SK-N-SH (cell line): ENCODE data around the gene ZNF628. TPM values are rescaled to one million over a fixed set of nuclear protein-coding genes. Genes with fewer than 3 reads are reported as not detected.

ENCODE experiments used
- CTCF ChIA-PET: fragments of 300-600, 350-600 bp; formaldehyde crosslinking; extraction: SDS; loops from one replicate; lab custom pipeline; 2021; lab: Yijun Ruan, JAX
- POLR2A ChIA-PET: fragments of 350-600 bp; sonication (Branson Sonifier 250); formaldehyde crosslinking; extraction: SDS; loops from one replicate; lab custom pipeline; 2020; ENCODE audit warnings: antibody characterized with exemption, inconsistent platforms; lab: Yijun Ruan, JAX
- DNase-seq: peaks from one replicate; pipeline ENCODE4 v3.0.0; 2012
- H2AFZ ChIP-seq: fragments of 200-600 bp; sonication (generic); 2 replicates; pipeline ENCODE4 v1.8.1; 2016; ENCODE audit warnings: antibody characterized with exemption, mild to moderate bottlenecking, low read depth
- H3F3A ChIP-seq: fragments of 200-600 bp; sonication (generic); replicated peaks from 2 replicates; pipeline ENCODE3; 2016; ENCODE audit warnings: antibody characterized with exemption, mild to moderate bottlenecking; ENCODE audit not compliant: insufficient read depth
- H3K27ac ChIP-seq, 2 experiments: fragments of 200-500 bp in 1 of 2; fragments of 200-600 bp in 1 of 2; sonication (Bioruptor generic) in 1 of 2; sonication (generic), shearing (Covaris generic) in 1 of 2; 2 replicates each; pipeline versions ENCODE4 v1.5.1 to v1.6.1; 2014 to 2016; ENCODE audit warnings: low read depth in 2 of 2, inconsistent platforms in 1 of 2, low read length in 1 of 2, mild to moderate bottlenecking in 1 of 2, mixed read lengths in 1 of 2
- H3K27me3 ChIP-seq: fragments of 200-600 bp; sonication (generic), shearing (Covaris generic); 2 replicates; pipeline ENCODE4 v1.6.1; 2016; ENCODE audit warnings: mixed run types; ENCODE audit not compliant: insufficient read depth
- H3K36me3 ChIP-seq, 2 experiments: fragments of 200-500 bp in 1 of 2; fragments of 200-600 bp in 1 of 2; sonication (Bioruptor generic) in 1 of 2; sonication (generic) in 1 of 2; replicated peaks in 1 of 2; 2 replicates each; pipeline versions ENCODE3 to v1.5.1; 2014 to 2016; ENCODE audit warnings: low read length in 1 of 2, mild to moderate bottlenecking in 1 of 2; ENCODE audit not compliant: insufficient read depth in 2 of 2, control insufficient read depth in 1 of 2
- H3K4me1 ChIP-seq, 2 experiments: fragments of 200-500 bp in 1 of 2; fragments of 200-600 bp in 1 of 2; sonication (Bioruptor generic) in 1 of 2; sonication (generic), shearing (Covaris generic) in 1 of 2; 2 replicates each; pipeline versions ENCODE4 v1.5.1 to v1.6.1; 2014 to 2016; ENCODE audit warnings: low read depth in 1 of 2, low read length in 1 of 2, mixed run types in 1 of 2; ENCODE audit not compliant: insufficient read depth in 2 of 2, control insufficient read depth in 1 of 2
- H3K4me2 ChIP-seq: fragments of 200-600 bp; sonication (generic), shearing (Covaris generic); 2 replicates; pipeline ENCODE4 v1.6.1; 2017; ENCODE audit warnings: mixed run types
- H3K4me3 ChIP-seq, 2 experiments: fragments of 200-500 bp in 1 of 2; fragments of 200-600 bp in 1 of 2; sonication (Bioruptor generic) in 1 of 2; sonication (generic), shearing (Covaris generic) in 1 of 2; 2 replicates each; pipeline versions ENCODE4 v1.5.1 to v1.8.1; 2014 to 2016; ENCODE audit warnings: low read depth in 2 of 2, inconsistent platforms in 1 of 2, low read length in 1 of 2, mild to moderate bottlenecking in 1 of 2, mixed read lengths in 1 of 2, moderate library complexity in 1 of 2
- H3K79me2 ChIP-seq: fragments of 200-600 bp; sonication (generic); 2 replicates; pipeline ENCODE4 v1.8.1; 2017; ENCODE audit warnings: mild to moderate bottlenecking; ENCODE audit not compliant: insufficient read depth
- H3K9ac ChIP-seq: fragments of 200-600 bp; sonication (generic); 2 replicates; pipeline ENCODE4 v1.6.1; 2017; ENCODE audit warnings: mixed run types
- H3K9me2 ChIP-seq: fragments of 200-600 bp; sonication (generic); 2 replicates; pipeline ENCODE4 v1.6.1; 2017; ENCODE audit warnings: mixed run types
- H3K9me3 ChIP-seq: fragments of 200-600 bp; sonication (generic); 2 replicates; pipeline ENCODE4 v1.6.1; 2017; ENCODE audit warnings: mixed run types, mild to moderate bottlenecking, moderate library complexity
- H4K20me1 ChIP-seq: fragments of 200-600 bp; sonication (generic); 2 replicates; pipeline ENCODE4 v1.6.1; 2017; ENCODE audit warnings: mild to moderate bottlenecking, mixed run types; ENCODE audit not compliant: insufficient read depth
- EZH2phosphoT487 ChIP-seq: fragments of 200-600 bp; sonication (generic); IDR thresholded peaks from 2 replicates; pipeline ENCODE4 v1.6.1; 2017; ENCODE audit warnings: low read depth, mixed run types, mild to moderate bottlenecking, antibody characterized with exemption, moderate library complexity, borderline replicate concordance
- FOSL2 ChIP-seq: IDR thresholded peaks from 2 replicates; pipeline ENCODE4 v1.4.0; 2012; ENCODE audit warnings: low read depth, mild to moderate bottlenecking, moderate library complexity, borderline replicate concordance
- JUND ChIP-seq: IDR thresholded peaks from 2 replicates; pipeline ENCODE4 v1.4.0; 2012
- MXI1 ChIP-seq: IDR thresholded peaks from 2 replicates; pipeline ENCODE4 v1.6.1; 2012; ENCODE audit warnings: mild to moderate bottlenecking, low read depth, low read length, improper control_type of control experiment
- NRF1 ChIP-seq: IDR thresholded peaks from 2 replicates; pipeline ENCODE4 v1.6.1; 2012; ENCODE audit warnings: low read depth, mild to moderate bottlenecking, low read length
- POLR2AphosphoS5 ChIP-seq: IDR thresholded peaks from 2 replicates; pipeline ENCODE4 v1.6.1; 2012; ENCODE audit warnings: low read depth, low read length
- SIN3A ChIP-seq: IDR thresholded peaks from 2 replicates; pipeline ENCODE4 v1.6.1; 2012; ENCODE audit warnings: low read depth, mild to moderate bottlenecking, low read length, moderate library complexity, borderline replicate concordance
- TCF12 ChIP-seq: IDR thresholded peaks from 2 replicates; pipeline ENCODE4 v1.4.0; 2012
- WGBS: methylation state at CpG from one replicate; pipeline ENCODE4 v1.1.6; 2017; ENCODE audit warnings: low lambda C conversion rate; 5-methylcytosine and 5-hydroxymethylcytosine counted together
- polyA plus RNA-seq, 3 experiments: library from polyadenylated mRNA; depleted of rRNA; stranded (reverse); fragments of >200 nt; gene quantifications; 2 replicates each; pipeline ENCODE4 v1.2.3, GENCODE V29; 2012
- TF ChIP-seq, protein P1 (sequence below): IDR thresholded peaks from 2 replicates; pipeline ENCODE4 v1.4.0; 2012; ENCODE audit warnings: low read depth, borderline replicate concordance
- TF ChIP-seq, protein P2 (sequence below): fragments of 150-350 bp; IDR thresholded peaks from 2 replicates; pipeline ENCODE4 v1.6.1; 2017; ENCODE audit warnings: antibody characterized with exemption, low read length, low read depth, borderline replicate concordance
- TF ChIP-seq, protein P3 (sequence below): IDR thresholded peaks from 2 replicates; pipeline ENCODE4 v1.6.1; 2012; ENCODE audit warnings: mild to moderate bottlenecking, low read depth, low read length, moderate library complexity

ZNF628 gene
- polyA plus RNA-seq, 1 of the 3 experiments (the other 2 are of a cell fraction): 1.6 TPM

DNA sequence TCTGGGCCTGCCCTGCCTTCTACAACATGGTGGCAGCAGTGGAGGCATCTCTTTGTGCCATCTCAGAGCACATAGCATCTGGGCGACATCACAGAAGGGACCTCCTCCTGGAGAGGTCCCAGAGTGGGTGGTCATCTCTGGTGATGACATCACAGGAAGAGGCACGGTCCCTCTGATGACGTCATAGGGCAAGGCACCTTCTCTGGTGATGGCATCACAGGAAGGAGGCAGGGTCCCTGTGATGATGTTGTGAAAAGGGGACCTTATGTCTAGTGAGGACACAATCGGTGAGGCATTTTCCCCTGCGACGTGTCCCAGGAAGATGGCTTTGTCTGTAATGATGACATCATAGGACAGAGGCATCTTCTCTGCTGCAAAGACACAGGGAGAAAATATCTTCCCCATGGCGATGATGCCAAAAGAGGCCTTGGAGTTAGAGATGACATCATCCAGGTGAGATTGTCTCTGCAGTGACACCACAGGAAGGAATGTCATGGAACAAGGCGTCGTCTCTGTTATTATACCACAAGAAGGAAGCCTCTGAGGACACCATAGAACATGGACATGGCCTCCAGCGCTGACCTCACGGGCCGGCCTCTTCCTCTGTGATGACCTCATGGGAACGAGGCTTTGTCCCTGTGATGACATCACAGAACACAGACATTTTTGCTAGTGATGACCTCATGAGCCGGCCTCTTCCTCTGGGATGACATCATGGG is 44.0 kb upstream of the ZNF628 start:
- CTCF ChIA-PET: no interaction called here
- Histone ChIP-seq H3K4me1 (no peaks in the 10 kb centered on the region), H3K9me2 (no peaks in the 10 kb centered on the region), H3K79me2 (no peaks in the 10 kb centered on the region), H3K36me3 (no peaks in the 10 kb centered on the region), H2AFZ (no peak overlapping the region), H3F3A (no peaks in the 10 kb centered on the region), H3K4me2 (no peak overlapping the region), H3K4me3 (no peak overlapping the region), H3K27me3 (no peaks in the 10 kb centered on the region), H3K27ac (no peak overlapping the region), H3K9me3 (no peaks in the 10 kb centered on the region), H4K20me1 (no peaks in the 10 kb centered on the region), H3K9ac (no peak overlapping the region)
- no peak for TF ChIP-seq TCF12
- TF ChIP-seq, protein P1, sequence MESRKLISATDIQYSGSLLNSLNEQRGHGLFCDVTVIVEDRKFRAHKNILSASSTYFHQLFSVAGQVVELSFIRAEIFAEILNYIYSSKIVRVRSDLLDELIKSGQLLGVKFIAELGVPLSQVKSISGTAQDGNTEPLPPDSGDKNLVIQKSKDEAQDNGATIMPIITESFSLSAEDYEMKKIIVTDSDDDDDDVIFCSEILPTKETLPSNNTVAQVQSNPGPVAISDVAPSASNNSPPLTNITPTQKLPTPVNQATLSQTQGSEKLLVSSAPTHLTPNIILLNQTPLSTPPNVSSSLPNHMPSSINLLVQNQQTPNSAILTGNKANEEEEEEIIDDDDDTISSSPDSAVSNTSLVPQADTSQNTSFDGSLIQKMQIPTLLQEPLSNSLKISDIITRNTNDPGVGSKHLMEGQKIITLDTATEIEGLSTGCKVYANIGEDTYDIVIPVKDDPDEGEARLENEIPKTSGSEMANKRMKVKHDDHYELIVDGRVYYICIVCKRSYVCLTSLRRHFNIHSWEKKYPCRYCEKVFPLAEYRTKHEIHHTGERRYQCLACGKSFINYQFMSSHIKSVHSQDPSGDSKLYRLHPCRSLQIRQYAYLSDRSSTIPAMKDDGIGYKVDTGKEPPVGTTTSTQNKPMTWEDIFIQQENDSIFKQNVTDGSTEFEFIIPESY: no peak
- TF ChIP-seq, protein P2, sequence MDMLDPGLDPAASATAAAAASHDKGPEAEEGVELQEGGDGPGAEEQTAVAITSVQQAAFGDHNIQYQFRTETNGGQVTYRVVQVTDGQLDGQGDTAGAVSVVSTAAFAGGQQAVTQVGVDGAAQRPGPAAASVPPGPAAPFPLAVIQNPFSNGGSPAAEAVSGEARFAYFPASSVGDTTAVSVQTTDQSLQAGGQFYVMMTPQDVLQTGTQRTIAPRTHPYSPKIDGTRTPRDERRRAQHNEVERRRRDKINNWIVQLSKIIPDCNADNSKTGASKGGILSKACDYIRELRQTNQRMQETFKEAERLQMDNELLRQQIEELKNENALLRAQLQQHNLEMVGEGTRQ: no peak
- no peak for TF ChIP-seq NRF1
- no peak for TF ChIP-seq SIN3A
- TF ChIP-seq FOSL2: no peak
- no peak for TF ChIP-seq JUND
- TF ChIP-seq POLR2AphosphoS5: no peak
- TF ChIP-seq, protein P3, sequence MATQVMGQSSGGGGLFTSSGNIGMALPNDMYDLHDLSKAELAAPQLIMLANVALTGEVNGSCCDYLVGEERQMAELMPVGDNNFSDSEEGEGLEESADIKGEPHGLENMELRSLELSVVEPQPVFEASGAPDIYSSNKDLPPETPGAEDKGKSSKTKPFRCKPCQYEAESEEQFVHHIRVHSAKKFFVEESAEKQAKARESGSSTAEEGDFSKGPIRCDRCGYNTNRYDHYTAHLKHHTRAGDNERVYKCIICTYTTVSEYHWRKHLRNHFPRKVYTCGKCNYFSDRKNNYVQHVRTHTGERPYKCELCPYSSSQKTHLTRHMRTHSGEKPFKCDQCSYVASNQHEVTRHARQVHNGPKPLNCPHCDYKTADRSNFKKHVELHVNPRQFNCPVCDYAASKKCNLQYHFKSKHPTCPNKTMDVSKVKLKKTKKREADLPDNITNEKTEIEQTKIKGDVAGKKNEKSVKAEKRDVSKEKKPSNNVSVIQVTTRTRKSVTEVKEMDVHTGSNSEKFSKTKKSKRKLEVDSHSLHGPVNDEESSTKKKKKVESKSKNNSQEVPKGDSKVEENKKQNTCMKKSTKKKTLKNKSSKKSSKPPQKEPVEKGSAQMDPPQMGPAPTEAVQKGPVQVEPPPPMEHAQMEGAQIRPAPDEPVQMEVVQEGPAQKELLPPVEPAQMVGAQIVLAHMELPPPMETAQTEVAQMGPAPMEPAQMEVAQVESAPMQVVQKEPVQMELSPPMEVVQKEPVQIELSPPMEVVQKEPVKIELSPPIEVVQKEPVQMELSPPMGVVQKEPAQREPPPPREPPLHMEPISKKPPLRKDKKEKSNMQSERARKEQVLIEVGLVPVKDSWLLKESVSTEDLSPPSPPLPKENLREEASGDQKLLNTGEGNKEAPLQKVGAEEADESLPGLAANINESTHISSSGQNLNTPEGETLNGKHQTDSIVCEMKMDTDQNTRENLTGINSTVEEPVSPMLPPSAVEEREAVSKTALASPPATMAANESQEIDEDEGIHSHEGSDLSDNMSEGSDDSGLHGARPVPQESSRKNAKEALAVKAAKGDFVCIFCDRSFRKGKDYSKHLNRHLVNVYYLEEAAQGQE: no peak
- 77% methylated on average over 14 of the region's 14 CpGs for WGBS
- POLR2A ChIA-PET: no interaction called here
- DNase-seq: no peak

DNA sequence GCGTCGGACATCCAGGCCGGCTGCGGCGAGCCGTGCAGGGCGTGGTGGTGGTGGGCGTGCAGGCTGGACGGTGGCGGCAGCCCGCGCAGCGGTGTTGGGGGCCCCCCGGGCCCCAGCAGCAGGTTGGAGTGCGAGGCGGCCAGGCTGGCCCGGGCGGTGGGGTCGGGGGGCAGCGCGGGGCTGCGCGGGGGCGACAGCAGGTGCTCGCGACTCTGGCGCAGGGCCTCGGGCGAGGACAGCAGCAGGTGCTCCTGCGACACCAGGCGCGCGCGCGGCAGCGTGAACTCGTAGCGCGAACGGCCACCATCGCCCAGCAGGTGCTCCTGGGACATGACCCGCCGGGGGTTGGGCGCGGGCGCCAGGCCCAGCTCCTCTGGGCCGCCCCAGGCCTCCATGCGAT is 43.1 kb upstream of the ZNF628 start:
- ChIA-PET CTCF (no interaction called here), POLR2A (no interaction called here)
- Histone ChIP-seq H3K9me2 (no peaks in the 10 kb centered on the region), H3K79me2 (no peaks in the 10 kb centered on the region), H3F3A (no peaks in the 10 kb centered on the region), H3K27me3 (no peaks in the 10 kb centered on the region), H4K20me1 (no peaks in the 10 kb centered on the region), H2AFZ (no peak overlapping the region), H3K9me3 (no peaks in the 10 kb centered on the region), H3K9ac (no peak overlapping the region), H3K4me1 (no peaks in the 10 kb centered on the region), H3K36me3 (no peaks in the 10 kb centered on the region), H3K4me2 (no peak overlapping the region), H3K4me3 (no peak overlapping the region), H3K27ac (no peak overlapping the region)
- no peak for DNase-seq
- WGBS: 84% methylated on average over 25 of the region's 48 CpGs
- no peak for TF ChIP-seq TCF12
- TF ChIP-seq MXI1: no peak
- TF ChIP-seq EZH2phosphoT487: no peak
- TF ChIP-seq, protein P1: no peak
